ENCODE measurements around the gene RAD51B.

Gene RAD51B

GRCh38 chr14:68522510-68523325, 703.1 kb downstream of the RAD51B start:
- no peak for DNase-seq (ENCODE audit: low read depth in 2 of 2)

GRCh38 chr14:68523326-68523610, 703.7 kb downstream of the RAD51B start:
- no peak for DNase-seq (ENCODE audit: low read depth in 2 of 2)

- DNase-seq (ENCODE audit: low read depth in 2 of 2) = no peak
These were observed 704.6 kb downstream of the RAD51B start for GRCh38 chr14:68523989-68524725.

- DNase-seq (ENCODE audit: low read depth in 2 of 2) = no peak
These were observed 705.9 kb downstream of the RAD51B start for GRCh38 chr14:68525516-68525915.

GRCh38 chr14:68526512-68527091, 707.0 kb downstream of the RAD51B start:
- no peak for DNase-seq (ENCODE audit: low read depth in 2 of 2)

- no peak for DNase-seq (ENCODE audit: low read depth in 2 of 2)
These were observed 707.8 kb downstream of the RAD51B start for GRCh38 chr14:68527329-68527851.

GRCh38 chr14:68528040-68528687, 708.6 kb downstream of the RAD51B start:
- no peak for DNase-seq (ENCODE audit: low read depth in 2 of 2)

- no peak for DNase-seq (ENCODE audit: low read depth in 2 of 2)
These were observed 710.9 kb downstream of the RAD51B start for GRCh38 chr14:68530443-68530842.

GRCh38 chr14:68532496-68532895, 712.9 kb downstream of the RAD51B start:
- DNase-seq (ENCODE audit: low read depth in 2 of 2) = no peak

- DNase-seq (ENCODE audit: low read depth in 2 of 2) = no peak
These were observed 714.7 kb downstream of the RAD51B start for GRCh38 chr14:68534276-68534675.

GRCh38 chr14:68535404-68536017, 715.9 kb downstream of the RAD51B start:
- DNase-seq (ENCODE audit: low read depth in 2 of 2) = no peak

GRCh38 chr14:68536018-68536410, 716.4 kb downstream of the RAD51B start:
- no peak for DNase-seq (ENCODE audit: low read depth in 2 of 2)

GRCh38 chr14:68538639-68539038, 719.1 kb downstream of the RAD51B start:
- no peak for DNase-seq (ENCODE audit: low read depth in 2 of 2)

- DNase-seq (ENCODE audit: low read depth in 2 of 2) = no peak
These were observed 719.7 kb downstream of the RAD51B start for GRCh38 chr14:68539241-68539737.

- no peak for DNase-seq (ENCODE audit: low read depth in 2 of 2)
These were observed 720.2 kb downstream of the RAD51B start for GRCh38 chr14:68539789-68540188.

GRCh38 chr14:68541178-68541896, 721.8 kb downstream of the RAD51B start:
- no peak for DNase-seq (ENCODE audit: low read depth in 2 of 2)

GRCh38 chr14:68542346-68542745, 722.8 kb downstream of the RAD51B start:
- no peak for DNase-seq (ENCODE audit: low read depth in 2 of 2)

GRCh38 chr14:68543516-68543915, 723.9 kb downstream of the RAD51B start:
- no peak for DNase-seq (ENCODE audit: low read depth in 2 of 2)

- no peak for DNase-seq (ENCODE audit: low read depth in 2 of 2)
These were observed 724.7 kb downstream of the RAD51B start for GRCh38 chr14:68544081-68544892.

GRCh38 chr14:68546839-68547238, 727.3 kb downstream of the RAD51B start:
- no peak for DNase-seq (ENCODE audit: low read depth in 2 of 2)
